GM23338 (cell line): ENCODE measurements around the gene PEX10. TPM values are rescaled to one million over a fixed set of nuclear protein-coding genes. Genes with fewer than 3 reads are reported as not detected.

Experiments
- ATAC-seq: fragments of 200-7000 bp; cut with Tn5 transposase; 3 replicates; pipeline ENCODE4 v1.9.1; 2020
- DNase-seq: peaks from one replicate; pipeline ENCODE4 v3.0.0-alpha.2; 2015; ENCODE audit warnings: low spot score
- H2AFZ ChIP-seq: fragments of 200-600 bp; sonication (generic); 2 replicates; pipeline ENCODE4 v1.8.0; 2016; ENCODE audit warnings: antibody characterized with exemption, mild to moderate bottlenecking, moderate library complexity
- H3F3A ChIP-seq: fragments of 200-600 bp; sonication (generic); replicated peaks from 2 replicates; pipeline ENCODE4 v1.8.0; 2017; ENCODE audit warnings: antibody characterized with exemption, mixed run types, low read depth
- H3K27ac ChIP-seq: fragments of 200-600 bp; sonication (generic); 2 replicates; pipeline ENCODE4 v1.6.1; 2016; ENCODE audit warnings: low read depth
- H3K27me3 ChIP-seq: fragments of 200-600 bp; sonication (generic); 2 replicates; pipeline ENCODE4 v1.8.0; 2016; ENCODE audit warnings: mild to moderate bottlenecking, mixed run types, moderate library complexity; ENCODE audit not compliant: insufficient read depth
- H3K36me3 ChIP-seq: fragments of 200-600 bp; sonication (generic); 2 replicates; pipeline ENCODE4 v1.8.0; 2016; ENCODE audit warnings: mild to moderate bottlenecking; ENCODE audit not compliant: insufficient read depth
- H3K4me1 ChIP-seq: fragments of 200-600 bp; sonication (generic); 2 replicates; pipeline ENCODE4 v1.8.0; 2016; ENCODE audit warnings: mild to moderate bottlenecking, moderate library complexity; ENCODE audit not compliant: insufficient read depth
- H3K4me2 ChIP-seq: fragments of 200-600 bp; sonication (generic); 2 replicates; pipeline ENCODE4 v1.7.1; 2017; ENCODE audit warnings: mixed run types
- H3K4me3 ChIP-seq: fragments of 200-600 bp; sonication (generic); 2 replicates; pipeline ENCODE4 v1.6.1; 2016; ENCODE audit warnings: mixed run types
- H3K79me2 ChIP-seq: fragments of 200-600 bp; sonication (generic); replicated peaks from 2 replicates; pipeline ENCODE4 v1.8.0; 2017; ENCODE audit warnings: mild to moderate bottlenecking; ENCODE audit not compliant: insufficient read depth
- H3K9me2 ChIP-seq: fragments of 200-600 bp; sonication (generic); 2 replicates; pipeline ENCODE4 v1.8.0; 2017; ENCODE audit not compliant: insufficient read depth
- H4K20me1 ChIP-seq: fragments of 200-600 bp; sonication (generic); replicated peaks from 2 replicates; pipeline ENCODE4 v1.8.0; 2017; ENCODE audit warnings: mild to moderate bottlenecking; ENCODE audit not compliant: insufficient read depth
- H3K27ac Mint-ChIP-seq: 2 replicates; pipeline ENCODE4 v1.8.0; 2020; ENCODE audit warnings: inconsistent platforms, mild to moderate bottlenecking, moderate library complexity, mixed read lengths
- H3K27me3 Mint-ChIP-seq: 3 replicates; pipeline ENCODE4 v1.8.0; 2022; ENCODE audit warnings: low read depth, mild to moderate bottlenecking, moderate library complexity, mixed read lengths, inconsistent platforms; ENCODE audit not compliant: insufficient read depth, poor library complexity
- H3K36me3 Mint-ChIP-seq: 3 replicates; pipeline ENCODE4 v1.8.0; 2021; ENCODE audit warnings: low read depth, mild to moderate bottlenecking, inconsistent platforms, moderate library complexity, mixed read lengths
- H3K4me1 Mint-ChIP-seq: 3 replicates; pipeline ENCODE4 v1.8.0; 2020; ENCODE audit warnings: mild to moderate bottlenecking, inconsistent platforms, mixed read lengths
- H3K4me3 Mint-ChIP-seq: 3 replicates; pipeline ENCODE4 v1.8.0; 2021; ENCODE audit warnings: moderate library complexity, mild to moderate bottlenecking, inconsistent platforms, mixed read lengths
- H3K9me3 Mint-ChIP-seq: 3 replicates; pipeline ENCODE4 v1.8.0; 2020; ENCODE audit warnings: moderate library complexity, mild to moderate bottlenecking, inconsistent platforms, mixed read lengths
- EZH2phosphoT487 ChIP-seq: fragments of 200-600 bp; sonication (generic); IDR thresholded peaks from one replicate; pipeline ENCODE4 v1.8.1; 2018; ENCODE audit warnings: antibody characterized with exemption; ENCODE audit not compliant: unreplicated experiment
- STAT1 ChIP-seq: IDR thresholded peaks from one replicate; pipeline ENCODE4 v1.6.1; 2016; ENCODE audit warnings: antibody characterized with exemption; ENCODE audit not compliant: unreplicated experiment
- ZNF114 ChIP-seq: fragments of 250-450 bp; sonication (Bioruptor Pico); IDR thresholded peaks from 2 replicates; pipeline ENCODE4 v1.5.0; 2020; ENCODE audit warnings: mild to moderate bottlenecking, moderate library complexity
- ZNF331 ChIP-seq: fragments of 250-450 bp; sonication (Bioruptor Pico); IDR thresholded peaks from 2 replicates; pipeline ENCODE4 v1.5.0; 2020; ENCODE audit warnings: low read depth, mild to moderate bottlenecking, moderate library complexity
- polyA plus RNA-seq: library from polyadenylated mRNA; unstranded; fragments of >200 nt; fragmentation: Nextera tagmentation; extraction: Ambion mirVana; gene quantifications from 2 replicates; pipeline ENCODE4 v1.2.1, GENCODE V29; 2016
- total RNA-seq: library from RNA; depleted of rRNA; stranded (reverse); fragments of >200 nt; shearing (Covaris generic); gene quantifications from 2 replicates; pipeline ENCODE4 v1.2.3, GENCODE V29; 2014
- TF ChIP-seq, protein P1 (sequence below): fragments of 250-450 bp; sonication (Bioruptor Pico); IDR thresholded peaks from 2 replicates; pipeline ENCODE4 v1.5.0; 2020; ENCODE audit warnings: mild to moderate bottlenecking, moderate library complexity
- TF ChIP-seq, protein P2 (sequence below): IDR thresholded peaks from 2 replicates; pipeline ENCODE4 v1.6.1; 2016; ENCODE audit warnings: antibody characterized with exemption

The PEX10 gene
- total and polyA plus RNA-seq, 2 experiments from 2014 or later = 15.0 to 53.9 TPM

DNA sequence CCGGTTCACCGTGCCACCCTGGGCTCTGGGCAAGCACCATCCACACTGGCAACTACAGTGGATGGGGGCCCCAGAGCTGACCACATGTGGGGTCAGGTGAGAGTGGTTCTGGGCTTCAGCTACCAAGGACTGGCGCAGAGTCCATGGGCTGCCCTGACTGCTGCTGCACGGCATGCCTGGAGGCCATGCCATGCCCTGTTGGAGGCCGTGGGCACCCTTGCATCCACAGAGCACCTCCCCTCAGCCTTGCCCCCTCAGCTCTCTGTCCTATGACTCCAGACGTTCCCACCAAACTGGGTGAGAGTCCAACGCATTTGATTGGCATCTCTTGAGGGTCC is 36.5 kb downstream of the PEX10 start (continued):
- TF ChIP-seq, protein P1, sequence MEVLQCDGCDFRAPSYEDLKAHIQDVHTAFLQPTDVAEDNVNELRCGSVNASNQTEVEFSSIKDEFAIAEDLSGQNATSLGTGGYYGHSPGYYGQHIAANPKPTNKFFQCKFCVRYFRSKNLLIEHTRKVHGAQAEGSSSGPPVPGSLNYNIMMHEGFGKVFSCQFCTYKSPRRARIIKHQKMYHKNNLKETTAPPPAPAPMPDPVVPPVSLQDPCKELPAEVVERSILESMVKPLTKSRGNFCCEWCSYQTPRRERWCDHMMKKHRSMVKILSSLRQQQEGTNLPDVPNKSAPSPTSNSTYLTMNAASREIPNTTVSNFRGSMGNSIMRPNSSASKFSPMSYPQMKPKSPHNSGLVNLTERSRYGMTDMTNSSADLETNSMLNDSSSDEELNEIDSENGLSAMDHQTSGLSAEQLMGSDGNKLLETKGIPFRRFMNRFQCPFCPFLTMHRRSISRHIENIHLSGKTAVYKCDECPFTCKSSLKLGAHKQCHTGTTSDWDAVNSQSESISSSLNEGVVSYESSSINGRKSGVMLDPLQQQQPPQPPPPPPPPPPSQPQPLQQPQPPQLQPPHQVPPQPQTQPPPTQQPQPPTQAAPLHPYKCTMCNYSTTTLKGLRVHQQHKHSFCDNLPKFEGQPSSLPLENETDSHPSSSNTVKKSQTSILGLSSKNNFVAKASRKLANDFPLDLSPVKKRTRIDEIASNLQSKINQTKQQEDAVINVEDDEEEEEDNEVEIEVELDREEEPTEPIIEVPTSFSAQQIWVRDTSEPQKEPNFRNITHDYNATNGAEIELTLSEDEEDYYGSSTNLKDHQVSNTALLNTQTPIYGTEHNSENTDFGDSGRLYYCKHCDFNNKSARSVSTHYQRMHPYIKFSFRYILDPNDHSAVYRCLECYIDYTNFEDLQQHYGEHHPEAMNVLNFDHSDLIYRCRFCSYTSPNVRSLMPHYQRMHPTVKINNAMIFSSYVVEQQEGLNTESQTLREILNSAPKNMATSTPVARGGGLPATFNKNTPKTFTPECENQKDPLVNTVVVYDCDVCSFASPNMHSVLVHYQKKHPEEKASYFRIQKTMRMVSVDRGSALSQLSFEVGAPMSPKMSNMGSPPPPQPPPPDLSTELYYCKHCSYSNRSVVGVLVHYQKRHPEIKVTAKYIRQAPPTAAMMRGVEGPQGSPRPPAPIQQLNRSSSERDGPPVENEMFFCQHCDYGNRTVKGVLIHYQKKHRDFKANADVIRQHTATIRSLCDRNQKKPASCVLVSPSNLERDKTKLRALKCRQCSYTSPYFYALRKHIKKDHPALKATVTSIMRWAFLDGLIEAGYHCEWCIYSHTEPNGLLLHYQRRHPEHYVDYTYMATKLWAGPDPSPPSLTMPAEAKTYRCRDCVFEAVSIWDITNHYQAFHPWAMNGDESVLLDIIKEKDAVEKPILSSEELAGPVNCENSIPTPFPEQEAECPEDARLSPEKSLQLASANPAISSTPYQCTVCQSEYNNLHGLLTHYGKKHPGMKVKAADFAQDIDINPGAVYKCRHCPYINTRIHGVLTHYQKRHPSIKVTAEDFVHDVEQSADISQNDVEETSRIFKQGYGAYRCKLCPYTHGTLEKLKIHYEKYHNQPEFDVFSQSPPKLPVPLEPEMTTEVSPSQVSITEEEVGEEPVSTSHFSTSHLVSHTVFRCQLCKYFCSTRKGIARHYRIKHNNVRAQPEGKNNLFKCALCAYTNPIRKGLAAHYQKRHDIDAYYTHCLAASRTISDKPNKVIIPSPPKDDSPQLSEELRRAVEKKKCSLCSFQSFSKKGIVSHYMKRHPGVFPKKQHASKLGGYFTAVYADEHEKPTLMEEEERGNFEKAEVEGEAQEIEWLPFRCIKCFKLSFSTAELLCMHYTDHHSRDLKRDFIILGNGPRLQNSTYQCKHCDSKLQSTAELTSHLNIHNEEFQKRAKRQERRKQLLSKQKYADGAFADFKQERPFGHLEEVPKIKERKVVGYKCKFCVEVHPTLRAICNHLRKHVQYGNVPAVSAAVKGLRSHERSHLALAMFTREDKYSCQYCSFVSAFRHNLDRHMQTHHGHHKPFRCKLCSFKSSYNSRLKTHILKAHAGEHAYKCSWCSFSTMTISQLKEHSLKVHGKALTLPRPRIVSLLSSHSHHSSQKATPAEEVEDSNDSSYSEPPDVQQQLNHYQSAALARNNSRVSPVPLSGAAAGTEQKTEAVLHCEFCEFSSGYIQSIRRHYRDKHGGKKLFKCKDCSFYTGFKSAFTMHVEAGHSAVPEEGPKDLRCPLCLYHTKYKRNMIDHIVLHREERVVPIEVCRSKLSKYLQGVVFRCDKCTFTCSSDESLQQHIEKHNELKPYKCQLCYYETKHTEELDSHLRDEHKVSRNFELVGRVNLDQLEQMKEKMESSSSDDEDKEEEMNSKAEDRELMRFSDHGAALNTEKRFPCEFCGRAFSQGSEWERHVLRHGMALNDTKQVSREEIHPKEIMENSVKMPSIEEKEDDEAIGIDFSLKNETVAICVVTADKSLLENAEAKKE (CRISPR knock-in tag) = no peak

DNA sequence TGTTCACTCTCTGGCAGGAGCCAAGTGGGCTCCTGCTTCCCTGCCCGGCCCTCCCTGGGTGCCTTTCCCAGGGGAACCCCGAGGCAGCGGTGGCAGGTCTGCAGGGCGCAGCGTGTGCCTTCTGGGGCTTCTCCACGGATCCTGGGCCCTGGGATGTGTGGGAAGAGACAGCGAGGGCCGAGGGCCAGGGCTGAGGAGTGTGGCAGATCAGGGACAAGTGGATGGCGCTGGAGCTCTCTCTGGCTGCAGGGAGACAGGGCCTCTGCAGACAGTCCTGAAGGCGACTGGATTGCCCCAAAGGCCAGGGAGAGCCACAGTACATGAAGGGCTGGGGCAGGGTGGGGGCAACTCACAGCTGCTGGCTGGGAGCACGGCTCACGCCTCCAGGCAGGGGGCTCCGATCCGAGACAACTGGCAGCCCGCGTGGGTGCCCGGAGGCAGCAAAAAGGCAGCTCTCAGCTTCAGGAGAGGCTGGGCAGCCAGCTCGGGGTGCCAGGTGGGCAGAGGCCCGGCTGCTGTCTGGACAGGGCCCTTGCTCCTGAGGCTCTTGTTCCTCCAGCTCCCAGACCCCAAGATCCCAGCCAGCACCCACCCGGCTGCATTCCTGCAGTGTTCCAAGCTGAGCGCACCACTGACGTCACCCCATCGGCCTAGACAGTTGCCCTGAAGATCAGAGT is 37.0 kb downstream of the PEX10 start:
- no peak; the same call in 2 of the 3 replicates for ATAC-seq
- Mint-ChIP-seq H3K9me3 (no peaks in the 10 kb centered on the region), H3K4me1 (no peaks in the 10 kb centered on the region), H3K27me3 (peaks cover 5% of the 10 kb centered on the region), H3K4me3 (no peak overlapping the region), H3K27ac (no peak overlapping the region), H3K36me3 (peaks cover 4% of the 10 kb centered on the region; the same call in 2 of the 3 replicates)
- Histone ChIP-seq H3F3A (no peaks in the 10 kb centered on the region), H3K36me3 (no peaks in the 10 kb centered on the region), H3K4me1 (no peaks in the 10 kb centered on the region), H4K20me1 (no peaks in the 10 kb centered on the region; the same call in 1 of the 2 replicates), H3K79me2 (no peaks in the 10 kb centered on the region), H3K27ac (no peak overlapping the region), H2AFZ (no peak overlapping the region), H3K4me2 (no peak overlapping the region), H3K27me3 (no peaks in the 10 kb centered on the region), H3K4me3 (no peak overlapping the region), H3K9me2 (no peaks in the 10 kb centered on the region)
- DNase-seq = no peak
- TF ChIP-seq STAT1 = no peak
- TF ChIP-seq, protein P1 (CRISPR knock-in tag) = no peak
- TF ChIP-seq ZNF331 (CRISPR knock-in tag) = no peak
- TF ChIP-seq EZH2phosphoT487 = no peak
- no peak for TF ChIP-seq ZNF114 (CRISPR knock-in tag)
- TF ChIP-seq, protein P2, sequence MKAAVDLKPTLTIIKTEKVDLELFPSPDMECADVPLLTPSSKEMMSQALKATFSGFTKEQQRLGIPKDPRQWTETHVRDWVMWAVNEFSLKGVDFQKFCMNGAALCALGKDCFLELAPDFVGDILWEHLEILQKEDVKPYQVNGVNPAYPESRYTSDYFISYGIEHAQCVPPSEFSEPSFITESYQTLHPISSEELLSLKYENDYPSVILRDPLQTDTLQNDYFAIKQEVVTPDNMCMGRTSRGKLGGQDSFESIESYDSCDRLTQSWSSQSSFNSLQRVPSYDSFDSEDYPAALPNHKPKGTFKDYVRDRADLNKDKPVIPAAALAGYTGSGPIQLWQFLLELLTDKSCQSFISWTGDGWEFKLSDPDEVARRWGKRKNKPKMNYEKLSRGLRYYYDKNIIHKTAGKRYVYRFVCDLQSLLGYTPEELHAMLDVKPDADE = no peak
